Ishikawa (cell line): ENCODE measurements around the gene WDR75.

Experiments used
- EGR1 ChIP-seq: IDR thresholded peaks from 2 replicates; pipeline ENCODE4 v1.6.1; 2012
- EP300 ChIP-seq: IDR thresholded peaks from 2 replicates; pipeline ENCODE4 v1.6.1; 2012; ENCODE audit warnings: borderline replicate concordance
- NFIC ChIP-seq: IDR thresholded peaks from 2 replicates; pipeline ENCODE4 v1.6.1; 2012
- RAD21 ChIP-seq: IDR thresholded peaks from 2 replicates; pipeline ENCODE4 v1.6.1; 2012; ENCODE audit warnings: low read depth
- TAF1 ChIP-seq: IDR thresholded peaks from 2 replicates; pipeline ENCODE4 v1.6.1; 2012; ENCODE audit warnings: low read depth, mild to moderate bottlenecking
- TCF12 ChIP-seq: IDR thresholded peaks from 2 replicates; pipeline ENCODE4 v1.6.1; 2012; ENCODE audit warnings: low read depth
- YY1 ChIP-seq: IDR thresholded peaks from 2 replicates; pipeline ENCODE4 v1.6.1; 2012; ENCODE audit warnings: low read depth
- TF ChIP-seq, protein P1 (sequence below): IDR thresholded peaks from 2 replicates; pipeline ENCODE4 v1.6.1; 2012

DNA sequence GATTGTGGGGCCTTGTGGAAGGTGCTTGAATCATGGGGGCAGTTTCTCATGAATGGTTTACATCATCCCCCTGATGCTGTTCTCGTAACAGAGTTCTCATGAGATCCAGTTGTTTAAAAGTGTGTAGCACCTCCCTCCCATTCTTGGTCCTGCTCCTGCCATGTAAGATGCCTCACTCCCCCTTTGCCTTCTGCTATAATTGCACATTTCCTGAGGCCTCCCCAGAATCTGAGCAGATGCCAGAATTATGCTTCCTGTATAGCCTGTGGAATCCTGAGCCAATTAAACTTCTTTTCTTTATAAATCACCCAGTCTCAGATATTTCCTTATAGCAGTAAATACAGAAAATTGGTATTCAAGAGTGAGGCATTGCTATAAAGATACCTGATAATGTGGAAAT lies 15.6 kb upstream of the WDR75 start:
- TF ChIP-seq TAF1 (no peak), EGR1 (no peak), RAD21 (no peak), TCF12 (no peak), NFIC (no peak), EP300 (no peak), YY1 (no peak)
- TF ChIP-seq, protein P1, sequence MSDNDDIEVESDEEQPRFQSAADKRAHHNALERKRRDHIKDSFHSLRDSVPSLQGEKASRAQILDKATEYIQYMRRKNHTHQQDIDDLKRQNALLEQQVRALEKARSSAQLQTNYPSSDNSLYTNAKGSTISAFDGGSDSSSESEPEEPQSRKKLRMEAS: no peak
